Right ventricle myocardium inferior (tissue), 1 donor: ENCODE measurements around the gene SEPTIN3. TPM values are rescaled to one million over a fixed set of nuclear protein-coding genes. Genes with fewer than 3 reads are reported as not detected.
A peak's percentile ranks its signal among the peaks of the same experiment; 100 is the strongest.

Source experiments
- ATAC-seq: fragments of 200-7000 bp; cut with Tn5 transposase; one replicate; pipeline ENCODE4 v1.9.1; 2020; ENCODE audit warnings: mild to moderate bottlenecking, moderate library complexity
- DNase-seq: peaks from one replicate; pipeline ENCODE4 v3.0.0; 2021; ENCODE audit errors: missing footprints
- intact Hi-C: fragments of 100-400 bp; cut with DNase I; formaldehyde crosslinking; loops from one replicate; pipeline ENCODE4 v1.11.0; 2022
- total RNA-seq: library from RNA; stranded (reverse); fragmentation: NEBNext Ultra II Directional; extraction: Animal tissue kit (Norgen Biotek cat#: 25700); gene quantifications from one replicate; pipeline ENCODE4 v1.2.1, GENCODE V29; 2021
- donor health status: DM: no; HTN: yes; CAD: no; lungs with severe emphysema.

The SEPTIN3 gene
- total RNA-seq, 1 donor from 2014 or later, result 0.08 TPM

DNA sequence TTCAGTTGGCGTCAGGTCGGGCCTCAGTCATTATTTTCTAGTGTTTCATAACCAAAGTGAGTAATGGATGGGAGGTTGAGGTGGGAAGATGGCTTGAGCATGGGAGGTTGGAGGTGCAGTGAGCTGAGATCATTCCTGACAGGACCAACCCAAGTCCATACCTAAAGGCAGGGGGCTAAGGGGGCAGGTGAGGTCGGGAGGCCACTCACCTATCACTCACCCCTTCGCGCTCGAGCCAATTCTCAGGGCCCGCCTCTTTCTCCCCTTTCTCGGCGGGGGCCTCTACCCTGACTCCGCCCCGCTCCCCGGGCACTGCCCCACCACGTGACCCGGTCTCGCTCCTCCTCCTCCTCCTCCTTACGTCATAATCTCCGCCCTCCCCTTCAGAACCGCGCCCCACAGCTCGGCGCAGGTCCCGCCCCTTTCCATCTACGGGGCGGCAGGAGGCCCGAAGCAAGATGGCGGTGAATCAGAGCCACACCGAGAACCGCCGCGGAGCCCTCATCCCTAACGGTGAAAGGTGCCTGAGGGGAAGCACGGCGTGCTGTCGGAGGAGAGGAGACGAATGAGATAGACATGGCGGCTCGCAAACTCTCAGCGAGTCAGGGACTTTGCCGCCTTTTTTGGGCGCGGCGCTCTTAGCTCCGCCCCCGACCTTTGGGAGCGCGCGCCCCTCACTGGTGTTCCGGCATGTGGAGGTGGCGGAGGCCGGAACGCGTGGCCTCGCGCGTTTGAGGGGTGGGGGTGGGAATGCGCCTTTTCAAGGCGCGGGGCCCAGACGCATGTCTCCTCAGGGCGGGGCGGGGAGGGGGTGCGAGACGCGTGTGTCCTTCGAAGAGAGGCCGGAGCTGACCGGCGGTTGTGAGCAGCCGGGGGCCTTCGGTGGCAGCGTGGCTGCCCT lies 29.4 kb downstream of the SEPTIN3 start, which contains the start of gene WBP2NL:
WBP2NL (plus strand) TSS at position 428 of the 901 bp plus-strand sequence; CDS start at position 459, 31 bp downstream.
- ATAC-seq, result peak; percentile 85
- DNase-seq, result peak; percentile 80
- intact Hi-C loops, result no loop called here

DNA sequence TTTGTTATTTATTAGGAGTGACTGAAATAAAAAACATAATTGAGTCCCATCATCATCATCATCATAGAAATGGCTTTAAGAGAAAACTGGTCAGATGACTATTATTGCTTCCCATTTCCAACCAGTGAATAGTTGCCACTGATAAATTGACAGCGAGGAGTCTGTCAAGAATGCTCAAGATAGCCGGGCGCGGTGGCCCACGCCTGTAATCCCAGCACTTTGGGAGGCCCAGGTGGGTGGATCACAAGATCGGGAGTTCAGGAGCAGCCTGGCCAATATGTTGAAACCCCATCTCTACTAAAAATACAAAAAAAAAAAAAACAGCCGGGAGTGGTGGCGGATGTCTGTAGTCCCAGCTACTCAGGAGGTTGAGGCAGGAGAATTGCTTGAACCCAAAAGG lies 31.2 kb downstream of the SEPTIN3 start:
- ATAC-seq, result no peak
- intact Hi-C loops, result no loop called here

GRCh38 chr22:42001121-42001520 lies 31.9 kb downstream of the SEPTIN3 start:
- DNase-seq (no peak), ATAC-seq (no peak)
- intact Hi-C loops, result no loop called here

More for the DNA sequence above, 31.2 kb downstream of the SEPTIN3 start:
- no peak for DNase-seq

DNA sequence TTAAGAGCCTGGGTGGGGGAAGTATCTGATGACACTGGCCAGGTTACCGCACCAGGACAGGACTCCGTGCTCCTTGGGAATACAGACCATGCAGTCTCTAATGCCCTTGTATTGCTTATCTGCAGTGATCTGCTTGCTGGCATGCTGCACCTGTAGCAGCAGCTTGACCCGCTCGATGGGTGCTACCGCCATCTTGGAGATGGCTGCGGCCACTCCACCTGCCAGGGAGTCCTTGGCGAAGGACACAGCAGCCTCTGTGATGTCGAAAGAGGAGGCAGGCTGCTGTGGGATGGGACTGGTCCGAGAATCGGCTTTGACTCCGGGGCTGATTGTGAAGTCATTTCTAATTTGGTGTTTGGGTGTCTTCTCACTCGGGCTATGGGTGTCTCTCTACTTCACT lies 32.5 kb downstream of the SEPTIN3 start:
- ATAC-seq (no peak), DNase-seq (no peak)
- intact Hi-C loops, result no loop called here

DNA sequence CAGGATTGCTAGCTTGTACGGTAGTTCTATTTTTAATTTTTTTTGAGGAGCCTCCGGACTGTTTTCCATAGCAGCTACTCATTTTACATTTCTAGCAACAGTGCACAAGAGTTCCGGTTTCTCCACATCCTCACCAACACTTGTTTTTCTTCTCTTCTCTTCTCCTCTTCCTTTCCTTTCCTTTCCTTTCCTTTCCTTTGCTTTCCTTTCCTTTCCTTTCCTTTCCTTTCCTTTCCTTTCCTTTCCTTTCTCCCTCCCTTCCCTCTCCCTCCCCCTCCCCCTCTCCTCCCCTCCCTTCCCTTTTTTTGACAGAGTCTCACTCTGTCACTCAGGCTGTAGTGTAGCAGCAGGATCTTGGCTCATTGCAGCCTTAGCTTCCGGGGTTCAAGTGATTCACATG lies 38.7 kb downstream of the SEPTIN3 start:
- intact Hi-C loops, result no loop called here
- ATAC-seq (no peak), DNase-seq (no peak)

DNA sequence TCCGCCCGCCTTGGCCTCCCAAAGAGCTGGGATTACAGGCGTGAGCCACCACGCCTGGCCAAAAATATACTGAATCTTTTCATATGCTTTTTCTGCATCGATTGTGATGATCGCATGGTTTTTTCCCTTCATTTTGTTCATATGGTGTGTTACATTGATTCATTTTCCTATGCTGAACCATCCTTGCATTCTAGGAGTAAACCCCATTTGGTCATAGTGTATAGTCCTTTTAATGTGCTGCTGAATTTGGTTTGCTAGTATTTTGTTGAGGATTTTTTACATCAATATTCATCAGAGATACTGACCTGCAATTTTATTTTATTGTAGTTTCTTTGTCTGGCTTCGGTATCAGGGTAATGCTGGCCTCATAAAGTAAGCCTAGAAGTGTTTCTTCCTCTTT lies 41.5 kb downstream of the SEPTIN3 start:
- intact Hi-C loops, result no loop called here
- DNase-seq (no peak), ATAC-seq (no peak)

DNA sequence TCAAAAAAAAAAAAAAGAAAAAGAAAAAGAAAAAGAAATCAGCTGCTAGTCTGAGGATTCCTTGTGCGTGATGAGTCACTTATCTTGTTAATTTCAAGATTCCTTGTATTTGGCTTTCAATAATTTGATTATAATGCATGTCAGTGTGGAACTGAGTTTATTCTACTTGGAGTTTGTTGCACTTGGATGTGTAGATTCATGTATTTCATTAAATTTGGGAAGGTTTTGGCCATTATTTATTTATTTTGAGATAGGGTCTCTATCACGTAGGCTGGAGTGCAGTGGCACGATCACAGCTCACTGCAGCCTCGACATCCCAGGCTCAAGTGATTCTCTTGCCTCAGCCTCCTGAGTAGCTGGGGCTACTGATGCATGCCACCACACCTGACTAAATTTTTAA lies 44.1 kb downstream of the SEPTIN3 start:
- no peak for DNase-seq
- intact Hi-C loops, result no loop called here

DNA sequence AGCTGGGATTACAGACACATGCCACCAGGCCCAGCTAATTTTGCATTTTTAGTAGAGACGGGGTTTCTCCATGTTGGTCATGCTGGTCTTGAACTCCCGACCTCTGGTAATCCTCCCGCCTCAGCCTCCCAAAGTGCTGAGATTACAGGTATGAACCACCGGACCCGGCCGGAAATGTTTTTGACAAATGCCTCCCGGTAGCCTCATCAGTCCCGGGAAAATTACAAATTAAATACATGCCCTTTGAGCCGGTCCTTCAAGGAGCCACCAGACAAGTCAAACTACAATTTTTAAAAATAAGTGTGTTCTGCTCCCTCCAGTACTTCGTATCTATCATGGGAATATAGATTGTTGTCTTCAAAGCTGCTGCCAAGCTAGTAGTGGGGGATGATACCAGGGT lies 46.9 kb downstream of the SEPTIN3 start:
- intact Hi-C loops, result no loop called here
- no peak for DNase-seq
- no peak for ATAC-seq

More for the DNA sequence above, 44.1 kb downstream of the SEPTIN3 start:
- no peak for ATAC-seq

DNA sequence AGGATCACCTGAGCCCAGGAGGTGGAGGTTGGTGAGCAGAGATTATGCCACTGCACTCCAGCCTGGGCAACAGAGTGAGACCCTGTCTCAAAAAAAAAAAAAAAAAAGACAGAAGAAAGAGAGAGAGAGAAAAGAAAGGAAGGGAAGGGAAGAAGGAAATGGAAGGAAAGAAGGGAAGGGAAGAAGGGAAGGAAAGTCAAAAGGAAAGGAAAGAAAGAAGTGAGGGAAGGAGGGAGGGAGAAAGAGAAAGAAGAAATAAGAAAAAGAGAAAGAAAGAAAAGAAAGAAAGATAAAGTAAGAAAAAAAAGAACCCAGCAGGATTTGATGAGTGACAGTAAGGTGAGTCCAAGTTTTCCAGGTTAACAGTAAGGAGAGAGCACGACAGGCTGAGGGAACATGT lies 49.0 kb downstream of the SEPTIN3 start:
- intact Hi-C loops, result no loop called here
- DNase-seq (no peak), ATAC-seq (no peak)

Other genes starting within 250 kb of the SEPTIN3 start
- 4.1 TPM for gene CCDC134, start 168.8 kb upstream of the SEPTIN3 start, total RNA-seq
- gene SREBF2, start 136.3 kb upstream of the SEPTIN3 start, total RNA-seq, result 75.5 TPM
- 6.8 TPM for gene SHISA8, start 54.4 kb upstream of the SEPTIN3 start, total RNA-seq
- gene TNFRSF13C, start 42.6 kb upstream of the SEPTIN3 start, total RNA-seq, result 1.2 TPM
- 1.5 TPM for gene CENPM, start 22.3 kb upstream of the SEPTIN3 start, total RNA-seq
- 0.24 TPM for gene WBP2NL, start 29.3 kb downstream of the SEPTIN3 start, total RNA-seq
- 14.3 TPM for gene NAGA, start 101.4 kb downstream of the SEPTIN3 start, total RNA-seq
- 6.2 TPM for gene PHETA2, start 104.8 kb downstream of the SEPTIN3 start, total RNA-seq
- 172 TPM for gene SMDT1, start 110.3 kb downstream of the SEPTIN3 start, total RNA-seq
- gene NDUFA6, start 121.3 kb downstream of the SEPTIN3 start, total RNA-seq, result 296 TPM
- not detected for gene CYP2D6, start 161.4 kb downstream of the SEPTIN3 start, total RNA-seq